ENCODE results near the gene TMCC2. TPM values are rescaled to one million over a fixed set of nuclear protein-coding genes. Genes with fewer than 3 reads are reported as not detected.
A peak's percentile ranks its signal among the peaks of the same experiment; 100 is the strongest.

TMCC2 gene
- total and polyA plus RNA-seq, 2 of the 8 experiments (the other 6 are each of a cell fraction or from before 2014, with no cell fraction given): 6.7 to 6.8 TPM

DNA sequence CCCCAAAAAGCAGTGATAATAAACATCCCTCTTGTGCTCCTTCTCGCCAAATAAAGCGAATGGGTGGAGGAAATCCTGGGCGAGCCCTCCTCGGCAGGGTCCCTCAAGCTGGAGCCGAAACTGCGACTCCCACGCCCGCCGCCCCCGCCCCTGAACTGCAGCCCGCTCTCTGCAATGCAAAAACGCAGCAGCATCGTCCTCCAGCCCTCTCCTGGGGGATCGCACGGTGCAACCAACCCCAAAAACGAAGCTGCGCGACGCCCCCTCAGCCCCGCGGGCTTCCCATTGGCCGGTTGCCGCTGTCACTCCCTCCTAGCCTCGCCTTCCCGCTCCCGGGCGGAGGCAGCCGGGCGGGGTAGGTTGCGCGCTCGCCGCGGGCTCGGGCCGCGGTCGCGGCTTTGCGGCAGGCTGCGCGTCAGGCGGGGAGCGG lies at the start of gene TMCC2 (continued):
- TF ChIP-seq, protein P1, sequence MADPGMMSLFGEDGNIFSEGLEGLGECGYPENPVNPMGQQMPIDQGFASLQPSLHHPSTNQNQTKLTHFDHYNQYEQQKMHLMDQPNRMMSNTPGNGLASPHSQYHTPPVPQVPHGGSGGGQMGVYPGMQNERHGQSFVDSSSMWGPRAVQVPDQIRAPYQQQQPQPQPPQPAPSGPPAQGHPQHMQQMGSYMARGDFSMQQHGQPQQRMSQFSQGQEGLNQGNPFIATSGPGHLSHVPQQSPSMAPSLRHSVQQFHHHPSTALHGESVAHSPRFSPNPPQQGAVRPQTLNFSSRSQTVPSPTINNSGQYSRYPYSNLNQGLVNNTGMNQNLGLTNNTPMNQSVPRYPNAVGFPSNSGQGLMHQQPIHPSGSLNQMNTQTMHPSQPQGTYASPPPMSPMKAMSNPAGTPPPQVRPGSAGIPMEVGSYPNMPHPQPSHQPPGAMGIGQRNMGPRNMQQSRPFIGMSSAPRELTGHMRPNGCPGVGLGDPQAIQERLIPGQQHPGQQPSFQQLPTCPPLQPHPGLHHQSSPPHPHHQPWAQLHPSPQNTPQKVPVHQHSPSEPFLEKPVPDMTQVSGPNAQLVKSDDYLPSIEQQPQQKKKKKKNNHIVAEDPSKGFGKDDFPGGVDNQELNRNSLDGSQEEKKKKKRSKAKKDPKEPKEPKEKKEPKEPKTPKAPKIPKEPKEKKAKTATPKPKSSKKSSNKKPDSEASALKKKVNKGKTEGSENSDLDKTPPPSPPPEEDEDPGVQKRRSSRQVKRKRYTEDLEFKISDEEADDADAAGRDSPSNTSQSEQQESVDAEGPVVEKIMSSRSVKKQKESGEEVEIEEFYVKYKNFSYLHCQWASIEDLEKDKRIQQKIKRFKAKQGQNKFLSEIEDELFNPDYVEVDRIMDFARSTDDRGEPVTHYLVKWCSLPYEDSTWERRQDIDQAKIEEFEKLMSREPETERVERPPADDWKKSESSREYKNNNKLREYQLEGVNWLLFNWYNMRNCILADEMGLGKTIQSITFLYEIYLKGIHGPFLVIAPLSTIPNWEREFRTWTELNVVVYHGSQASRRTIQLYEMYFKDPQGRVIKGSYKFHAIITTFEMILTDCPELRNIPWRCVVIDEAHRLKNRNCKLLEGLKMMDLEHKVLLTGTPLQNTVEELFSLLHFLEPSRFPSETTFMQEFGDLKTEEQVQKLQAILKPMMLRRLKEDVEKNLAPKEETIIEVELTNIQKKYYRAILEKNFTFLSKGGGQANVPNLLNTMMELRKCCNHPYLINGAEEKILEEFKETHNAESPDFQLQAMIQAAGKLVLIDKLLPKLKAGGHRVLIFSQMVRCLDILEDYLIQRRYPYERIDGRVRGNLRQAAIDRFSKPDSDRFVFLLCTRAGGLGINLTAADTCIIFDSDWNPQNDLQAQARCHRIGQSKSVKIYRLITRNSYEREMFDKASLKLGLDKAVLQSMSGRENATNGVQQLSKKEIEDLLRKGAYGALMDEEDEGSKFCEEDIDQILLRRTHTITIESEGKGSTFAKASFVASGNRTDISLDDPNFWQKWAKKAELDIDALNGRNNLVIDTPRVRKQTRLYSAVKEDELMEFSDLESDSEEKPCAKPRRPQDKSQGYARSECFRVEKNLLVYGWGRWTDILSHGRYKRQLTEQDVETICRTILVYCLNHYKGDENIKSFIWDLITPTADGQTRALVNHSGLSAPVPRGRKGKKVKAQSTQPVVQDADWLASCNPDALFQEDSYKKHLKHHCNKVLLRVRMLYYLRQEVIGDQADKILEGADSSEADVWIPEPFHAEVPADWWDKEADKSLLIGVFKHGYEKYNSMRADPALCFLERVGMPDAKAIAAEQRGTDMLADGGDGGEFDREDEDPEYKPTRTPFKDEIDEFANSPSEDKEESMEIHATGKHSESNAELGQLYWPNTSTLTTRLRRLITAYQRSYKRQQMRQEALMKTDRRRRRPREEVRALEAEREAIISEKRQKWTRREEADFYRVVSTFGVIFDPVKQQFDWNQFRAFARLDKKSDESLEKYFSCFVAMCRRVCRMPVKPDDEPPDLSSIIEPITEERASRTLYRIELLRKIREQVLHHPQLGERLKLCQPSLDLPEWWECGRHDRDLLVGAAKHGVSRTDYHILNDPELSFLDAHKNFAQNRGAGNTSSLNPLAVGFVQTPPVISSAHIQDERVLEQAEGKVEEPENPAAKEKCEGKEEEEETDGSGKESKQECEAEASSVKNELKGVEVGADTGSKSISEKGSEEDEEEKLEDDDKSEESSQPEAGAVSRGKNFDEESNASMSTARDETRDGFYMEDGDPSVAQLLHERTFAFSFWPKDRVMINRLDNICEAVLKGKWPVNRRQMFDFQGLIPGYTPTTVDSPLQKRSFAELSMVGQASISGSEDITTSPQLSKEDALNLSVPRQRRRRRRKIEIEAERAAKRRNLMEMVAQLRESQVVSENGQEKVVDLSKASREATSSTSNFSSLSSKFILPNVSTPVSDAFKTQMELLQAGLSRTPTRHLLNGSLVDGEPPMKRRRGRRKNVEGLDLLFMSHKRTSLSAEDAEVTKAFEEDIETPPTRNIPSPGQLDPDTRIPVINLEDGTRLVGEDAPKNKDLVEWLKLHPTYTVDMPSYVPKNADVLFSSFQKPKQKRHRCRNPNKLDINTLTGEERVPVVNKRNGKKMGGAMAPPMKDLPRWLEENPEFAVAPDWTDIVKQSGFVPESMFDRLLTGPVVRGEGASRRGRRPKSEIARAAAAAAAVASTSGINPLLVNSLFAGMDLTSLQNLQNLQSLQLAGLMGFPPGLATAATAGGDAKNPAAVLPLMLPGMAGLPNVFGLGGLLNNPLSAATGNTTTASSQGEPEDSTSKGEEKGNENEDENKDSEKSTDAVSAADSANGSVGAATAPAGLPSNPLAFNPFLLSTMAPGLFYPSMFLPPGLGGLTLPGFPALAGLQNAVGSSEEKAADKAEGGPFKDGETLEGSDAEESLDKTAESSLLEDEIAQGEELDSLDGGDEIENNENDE (IDR thresholded peaks at IDR 0.05; ENCODE audit: insufficient replicate concordance, low read length): no peak
- TF ChIP-seq KDM1A (IDR thresholded peaks at IDR 0.05; ENCODE audit: borderline replicate concordance, low read length): no peak
- no peak for TF ChIP-seq RFX5 (IDR thresholded peaks at IDR 0.05; ENCODE audit: borderline replicate concordance, low read depth, low read length)
- TF ChIP-seq KDM5A (IDR thresholded peaks at IDR 0.05; ENCODE audit: low read length): no peak
- 0 out of 4 replicates have a peak, but pooled peaks of 1 of the 2 experiments have one; percentile 28 for TF ChIP-seq HDAC2 (IDR thresholded peaks at IDR 0.05; ENCODE audit: borderline replicate concordance in 1 of 2, low read depth in 2 of 2, low read length in 2 of 2)
- peak; percentile 63 for TF ChIP-seq ASH2L (IDR thresholded peaks at IDR 0.05; ENCODE audit: low read length)
- TF ChIP-seq KDM4A (IDR thresholded peaks at IDR 0.05; ENCODE audit: low read depth, low read length, severe bottlenecking): peak; percentile 51
- no peak for TF ChIP-seq TEAD4 (IDR thresholded peaks at IDR 0.05; ENCODE audit: low read depth, low read length)
- TF ChIP-seq MAFK (IDR thresholded peaks at IDR 0.05; ENCODE audit: low read depth, low read length): no peak
- TF ChIP-seq TAF1 (IDR thresholded peaks at IDR 0.05; ENCODE audit: low read depth, low read length): peak; percentile 65; the same call in 1 of the 2 replicates
- peak in 1 of 2 experiments; percentile 45; a peak in 1 of 3 replicates for TF ChIP-seq POLR2A (IDR thresholded peaks at IDR 0.05; ENCODE audit: control extremely low read depth in 1 of 2, low read depth in 2 of 2, low read length in 2 of 2)

Measured in H1 (cell line).